NCI-H69 (cell line): ENCODE measurements around the gene CELF5.
A peak's percentile ranks its signal among the peaks of the same experiment; 100 is the strongest.

ENCODE experiments used
- DNase-seq: peaks from one replicate; lab custom pipeline; 2025; lab: John Stamatoyannopoulos, UW

The CELF5 gene

DNA sequence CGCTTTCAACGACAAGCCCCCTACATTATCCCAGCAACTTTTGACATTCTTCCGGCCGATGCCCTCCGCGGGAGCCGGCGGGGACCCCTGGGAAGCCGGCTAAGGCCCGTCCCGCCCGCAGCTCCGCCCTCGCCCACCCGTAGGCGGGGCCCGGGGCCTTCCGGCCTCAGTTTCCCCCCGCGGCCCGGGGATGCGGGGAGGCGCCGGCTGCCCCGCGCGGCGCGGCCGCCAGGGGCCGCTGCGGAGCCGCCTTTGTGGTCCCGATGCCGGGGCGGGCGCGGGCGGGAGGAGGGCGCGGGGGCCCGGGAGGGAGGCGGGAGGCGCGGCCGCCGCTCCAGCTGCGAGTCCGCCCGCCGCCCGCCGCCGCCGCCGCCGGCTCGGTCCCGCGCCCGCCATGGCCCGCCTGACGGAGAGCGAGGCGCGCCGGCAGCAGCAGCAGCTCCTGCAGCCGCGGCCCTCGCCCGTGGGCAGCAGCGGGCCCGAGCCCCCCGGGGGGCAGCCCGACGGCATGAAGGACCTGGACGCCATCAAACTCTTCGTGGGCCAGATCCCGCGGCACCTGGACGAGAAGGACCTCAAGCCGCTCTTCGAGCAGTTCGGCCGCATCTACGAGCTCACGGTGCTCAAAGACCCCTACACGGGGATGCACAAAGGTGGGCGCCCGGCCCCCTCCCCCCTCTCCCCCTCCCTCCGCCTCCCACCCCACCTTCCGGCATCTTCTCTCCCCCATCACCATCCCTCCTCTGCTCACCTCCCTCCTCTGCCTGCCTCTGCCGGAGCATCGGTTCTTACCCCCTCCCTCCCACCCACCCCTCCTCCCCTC lies at the start of gene CELF5:
Gene CELF5, plus strand, starts transcription at position 316 of the 823 bp plus-strand sequence. Its CDS starts 79 bp downstream, at position 395.
- peak; percentile 84 for DNase-seq

DNA sequence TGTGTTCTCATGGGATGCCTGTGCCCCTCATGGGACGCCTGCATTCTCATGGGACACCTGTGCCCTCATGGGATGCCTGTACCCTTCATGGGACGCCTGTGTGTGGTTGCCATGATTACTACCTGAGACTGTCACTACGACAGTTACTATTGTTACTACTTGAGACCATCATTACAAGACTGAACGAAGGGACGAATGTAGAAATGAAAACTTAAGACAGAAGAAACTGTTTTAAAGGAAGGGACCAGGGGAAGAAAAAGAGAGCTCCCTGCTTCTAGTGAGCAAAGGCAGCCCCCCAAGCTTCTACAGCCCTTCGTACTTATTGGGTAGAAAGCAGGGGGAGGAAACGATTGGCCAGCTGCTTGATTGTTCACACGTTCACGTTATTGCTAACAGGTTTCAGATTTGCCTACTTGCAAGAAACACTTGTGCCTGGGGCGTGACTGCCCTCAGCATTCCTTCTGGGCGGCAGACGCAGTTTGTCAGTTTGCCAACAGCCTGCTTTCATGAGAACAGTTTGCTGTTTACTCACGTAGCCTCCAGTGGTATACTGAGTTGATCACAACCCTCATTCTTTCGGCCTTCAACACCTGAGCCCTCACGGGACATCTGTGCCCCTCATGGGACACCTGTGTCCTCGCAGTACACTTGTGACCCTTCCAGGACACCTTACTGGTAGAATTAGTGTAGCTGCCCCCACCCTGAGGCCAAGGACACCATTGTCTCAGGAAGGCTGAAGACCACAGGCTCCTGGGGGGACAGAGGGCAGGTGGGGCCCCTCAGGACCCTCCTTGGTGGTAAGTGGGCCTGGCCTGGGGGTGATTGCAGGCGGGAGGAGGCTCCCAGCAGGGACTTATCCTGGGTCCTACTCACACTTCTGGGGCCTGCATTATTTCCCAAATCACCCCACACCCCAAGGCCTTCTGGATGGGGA lies 48.4 kb upstream of the CELF5 start:
- peak; percentile 83 for DNase-seq

GRCh38 chr19:3176715-3177501 lies 47.6 kb upstream of the CELF5 start:
- peak; percentile 39 for DNase-seq

- DNase-seq: no peak
Measured at GRCh38 chr19:3178377-3178972, 46.0 kb upstream of the CELF5 start, which contains the start of gene S1PR4. TSS of gene S1PR4 (plus strand) at chr19:3178769. CDS start at chr19:3178793, 24 bp downstream.

- DNase-seq: no peak
Measured at GRCh38 chr19:3178973-3179738, 45.3 kb upstream of the CELF5 start.

GRCh38 chr19:3179739-3180293 lies 44.6 kb upstream of the CELF5 start:
- DNase-seq: no peak

GRCh38 chr19:3183721-3184641 lies 40.5 kb upstream of the CELF5 start:
- no peak for DNase-seq

DNA sequence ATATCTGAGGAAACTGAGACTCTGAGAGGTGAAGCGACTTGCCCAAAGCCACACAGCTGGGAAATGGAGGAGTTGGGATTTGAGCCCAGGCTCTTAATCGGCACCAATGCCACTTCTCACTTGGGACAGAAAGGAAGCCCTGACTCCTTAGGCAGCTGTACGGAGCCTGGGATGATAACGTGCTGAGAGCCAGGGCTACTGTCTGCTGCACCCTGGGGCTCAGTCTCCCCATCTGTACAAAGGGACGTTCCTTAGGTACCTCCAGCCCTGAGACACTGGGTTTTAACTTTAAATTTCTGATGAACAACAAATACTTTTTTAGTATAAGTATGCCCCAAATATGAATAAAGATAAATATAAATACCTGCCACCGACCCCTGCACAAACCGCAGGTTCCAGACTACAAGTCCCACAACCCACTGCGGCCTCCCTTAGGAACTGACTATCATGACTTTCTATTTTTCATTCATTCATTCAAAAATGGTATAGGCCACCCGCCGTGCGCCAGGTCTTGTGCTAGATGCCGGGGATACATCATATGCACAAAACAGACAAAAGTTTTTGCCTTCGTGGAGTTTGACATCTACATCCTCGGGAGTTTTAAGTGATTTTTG lies 39.5 kb upstream of the CELF5 start:
- peak; percentile 91 for DNase-seq

- DNase-seq: peak; percentile 96
Measured at GRCh38 chr19:3185461-3186159, 38.9 kb upstream of the CELF5 start, which contains the start of gene NCLN. TSS of gene NCLN (plus strand) at chr19:3185930. CDS start at chr19:3186031, 101 bp downstream.

- DNase-seq: peak; percentile 40
Measured at GRCh38 chr19:3186160-3186688, 38.2 kb upstream of the CELF5 start.

GRCh38 chr19:3186891-3187661 lies 37.4 kb upstream of the CELF5 start:
- DNase-seq: no peak

GRCh38 chr19:3187662-3188511 lies 36.6 kb upstream of the CELF5 start:
- DNase-seq: no peak

DNA sequence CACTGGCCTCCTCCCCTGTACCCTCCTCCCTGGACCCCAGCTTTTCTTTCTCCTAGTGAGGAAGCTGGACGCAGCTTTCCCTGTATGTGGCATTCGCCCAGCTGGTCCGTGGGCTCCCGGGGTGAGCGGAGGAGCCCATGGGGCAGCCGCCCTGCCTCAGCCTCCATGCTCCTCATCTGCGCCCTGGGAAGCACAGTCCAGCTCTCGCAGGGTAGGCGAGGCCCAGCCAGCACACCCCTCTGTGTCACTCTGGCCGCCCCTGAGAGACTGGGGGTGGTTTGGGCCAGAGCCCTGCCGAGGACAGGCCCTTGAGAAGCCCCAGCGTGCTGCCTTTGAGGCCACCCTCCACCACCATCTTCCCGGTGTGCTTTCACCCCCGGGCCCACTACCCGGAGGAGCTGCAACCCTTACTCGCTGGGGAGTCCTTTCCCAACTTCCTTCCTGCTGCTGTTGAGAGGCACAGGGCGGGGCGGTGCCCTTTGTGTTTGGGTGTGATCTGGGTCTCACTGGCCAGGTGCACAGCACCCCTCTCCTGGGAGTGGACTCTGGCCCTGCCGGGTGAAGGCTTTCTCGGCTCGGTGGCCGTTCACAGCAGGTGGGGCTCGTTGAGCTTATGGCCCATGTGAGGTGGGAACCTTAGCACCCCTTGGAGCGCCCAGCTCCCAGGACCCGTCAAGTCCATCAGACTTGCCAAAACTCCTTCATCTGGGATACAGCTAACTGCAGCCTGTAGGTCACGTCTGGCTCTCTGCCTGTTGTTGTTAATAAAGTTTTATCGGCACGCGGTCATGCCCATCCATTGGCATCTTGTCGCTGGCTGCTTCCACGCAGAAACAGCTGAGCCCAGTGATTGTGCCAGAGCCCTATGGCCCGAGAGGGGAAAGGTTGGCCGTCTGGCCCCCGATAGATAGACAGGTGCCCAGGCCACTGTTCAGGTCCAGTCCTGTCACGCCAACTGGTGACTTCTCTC lies 35.5 kb upstream of the CELF5 start:
- no peak for DNase-seq

DNA sequence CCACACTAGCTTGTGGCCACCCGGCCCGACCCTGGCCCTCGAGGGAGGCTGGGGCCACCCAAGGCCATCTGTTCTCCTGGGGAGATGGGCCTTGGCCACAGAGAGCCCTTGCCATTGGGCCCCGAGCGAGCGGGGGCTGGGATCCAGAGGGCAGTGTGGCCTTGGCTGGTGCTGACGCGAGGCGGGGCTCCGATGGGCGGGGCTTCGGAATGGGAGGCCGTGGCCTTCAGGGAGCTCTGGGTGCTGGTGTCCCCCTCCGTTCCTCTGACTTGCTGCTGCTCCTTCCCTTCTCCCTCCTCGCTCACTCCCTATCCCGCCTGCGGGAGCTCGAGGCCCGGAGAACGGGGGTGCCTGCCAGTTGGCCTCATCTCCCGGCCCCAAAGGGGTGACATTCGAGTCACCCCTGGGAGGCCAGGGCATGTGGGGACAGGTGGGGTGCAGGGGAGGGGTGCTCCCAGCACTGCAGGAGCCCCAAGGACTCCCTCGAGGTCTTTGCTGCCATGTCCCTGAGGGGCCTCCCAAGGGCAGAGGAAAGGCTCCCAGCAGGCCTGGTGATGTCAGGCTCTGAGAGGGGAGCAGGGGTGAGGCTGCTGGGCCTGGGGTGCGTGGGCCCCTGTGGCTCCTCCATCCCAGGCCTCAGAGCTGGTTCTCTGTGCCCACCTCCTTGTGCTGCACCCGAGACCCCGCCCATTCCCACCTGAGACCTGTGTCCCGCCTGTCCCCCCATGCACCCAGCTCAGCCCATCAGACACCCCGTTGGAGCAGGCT lies 34.6 kb upstream of the CELF5 start:
- no peak for DNase-seq
